ENCODE measurements around the gene ACP1.

ACP1 gene

GRCh38 chr2:254241-254640, 10.5 kb upstream of the ACP1 start:
- DNase-seq (ENCODE audit: low spot score) (no peak), ATAC-seq (ENCODE audit: low read depth) (no peak)
- H3K27me3 ChIP-seq (ENCODE audit: insufficient read depth, poor library complexity, severe bottlenecking): no peaks in the 10 kb centered on the region
- H3K4me1 ChIP-seq (ENCODE audit: insufficient read depth, poor library complexity, severe bottlenecking): no peaks in the 10 kb centered on the region
- H3K36me3 ChIP-seq (ENCODE audit: low read depth): peaks cover 44% of the 10 kb centered on the region
- no peak overlapping the region for H3K4me3 ChIP-seq (ENCODE audit: severe bottlenecking)
- TF ChIP-seq, protein P1, sequence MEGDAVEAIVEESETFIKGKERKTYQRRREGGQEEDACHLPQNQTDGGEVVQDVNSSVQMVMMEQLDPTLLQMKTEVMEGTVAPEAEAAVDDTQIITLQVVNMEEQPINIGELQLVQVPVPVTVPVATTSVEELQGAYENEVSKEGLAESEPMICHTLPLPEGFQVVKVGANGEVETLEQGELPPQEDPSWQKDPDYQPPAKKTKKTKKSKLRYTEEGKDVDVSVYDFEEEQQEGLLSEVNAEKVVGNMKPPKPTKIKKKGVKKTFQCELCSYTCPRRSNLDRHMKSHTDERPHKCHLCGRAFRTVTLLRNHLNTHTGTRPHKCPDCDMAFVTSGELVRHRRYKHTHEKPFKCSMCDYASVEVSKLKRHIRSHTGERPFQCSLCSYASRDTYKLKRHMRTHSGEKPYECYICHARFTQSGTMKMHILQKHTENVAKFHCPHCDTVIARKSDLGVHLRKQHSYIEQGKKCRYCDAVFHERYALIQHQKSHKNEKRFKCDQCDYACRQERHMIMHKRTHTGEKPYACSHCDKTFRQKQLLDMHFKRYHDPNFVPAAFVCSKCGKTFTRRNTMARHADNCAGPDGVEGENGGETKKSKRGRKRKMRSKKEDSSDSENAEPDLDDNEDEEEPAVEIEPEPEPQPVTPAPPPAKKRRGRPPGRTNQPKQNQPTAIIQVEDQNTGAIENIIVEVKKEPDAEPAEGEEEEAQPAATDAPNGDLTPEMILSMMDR (IDR thresholded peaks at IDR 0.05; ENCODE audit: poor library complexity, severe bottlenecking): no peak
- H3K9me3 ChIP-seq (ENCODE audit: severe bottlenecking): peaks cover 9% of the 10 kb centered on the region
- no peak overlapping the region for H3K27ac ChIP-seq (ENCODE audit: poor library complexity, severe bottlenecking)

GRCh38 chr2:255195-255594, 9.6 kb upstream of the ACP1 start:
- H3K4me1 ChIP-seq (ENCODE audit: insufficient read depth, poor library complexity, severe bottlenecking): no peaks in the 10 kb centered on the region
- H3K27ac ChIP-seq (ENCODE audit: poor library complexity, severe bottlenecking): no peak overlapping the region
- no peak overlapping the region for H3K4me3 ChIP-seq (ENCODE audit: severe bottlenecking)
- TF ChIP-seq, protein P1 (IDR thresholded peaks at IDR 0.05; ENCODE audit: poor library complexity, severe bottlenecking): no peak
- DNase-seq (ENCODE audit: low spot score): no peak
- peaks cover 42% of the 10 kb centered on the region for H3K36me3 ChIP-seq (ENCODE audit: low read depth)
- H3K9me3 ChIP-seq (ENCODE audit: severe bottlenecking): peaks cover 9% of the 10 kb centered on the region
- no peak for ATAC-seq (ENCODE audit: low read depth)
- H3K27me3 ChIP-seq (ENCODE audit: insufficient read depth, poor library complexity, severe bottlenecking): no peaks in the 10 kb centered on the region

DNA sequence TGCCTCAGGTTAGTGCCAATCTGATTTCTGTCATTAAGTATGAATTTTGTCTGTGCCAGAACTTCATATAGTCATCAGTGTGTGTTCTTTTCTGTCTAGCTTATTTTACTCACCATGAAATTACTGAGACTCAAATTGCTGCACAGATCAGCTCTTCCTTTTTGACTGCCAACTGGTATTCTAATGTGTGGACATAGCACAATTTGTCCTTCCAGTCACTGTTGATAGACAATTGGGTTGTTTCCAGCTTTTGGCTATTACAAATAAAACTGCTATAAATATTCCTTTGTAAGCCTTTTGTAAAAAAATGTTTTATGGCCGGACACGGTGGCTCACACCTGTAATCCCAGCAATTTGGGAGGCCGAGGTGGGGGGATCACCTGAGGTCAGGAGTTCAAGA, 8.7 kb upstream of the ACP1 start:
- Histone ChIP-seq H3K36me3 (ENCODE audit: low read depth) (peaks cover 33% of the 10 kb centered on the region), H3K4me3 (ENCODE audit: severe bottlenecking) (no peak overlapping the region), H3K27ac (ENCODE audit: poor library complexity, severe bottlenecking) (no peak overlapping the region), H3K27me3 (ENCODE audit: insufficient read depth, poor library complexity, severe bottlenecking) (no peaks in the 10 kb centered on the region), H3K9me3 (ENCODE audit: severe bottlenecking) (peaks cover 9% of the 10 kb centered on the region), H3K4me1 (ENCODE audit: insufficient read depth, poor library complexity, severe bottlenecking) (no peaks in the 10 kb centered on the region)
- DNase-seq (ENCODE audit: low spot score) (no peak), ATAC-seq (ENCODE audit: low read depth) (no peak)
- TF ChIP-seq, protein P1 (IDR thresholded peaks at IDR 0.05; ENCODE audit: poor library complexity, severe bottlenecking): no peak

DNA sequence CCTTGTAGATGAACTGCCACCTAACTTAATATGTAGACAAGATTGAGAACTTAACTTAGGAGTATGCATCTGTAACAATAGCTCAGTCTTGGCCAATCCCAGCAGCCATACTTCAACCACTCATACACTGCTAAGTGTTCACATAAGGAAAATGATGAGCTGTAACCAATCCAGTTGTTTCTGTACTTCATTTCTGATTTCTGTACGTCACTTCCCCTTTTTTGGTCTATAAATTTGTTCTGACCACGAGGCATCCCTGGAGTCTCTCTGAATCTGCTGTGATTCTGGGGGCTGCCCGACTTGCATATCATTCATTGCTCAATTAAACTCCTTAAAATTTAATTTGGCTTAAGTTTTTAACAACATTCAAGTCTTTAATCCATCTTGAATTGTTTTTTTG, 7.3 kb upstream of the ACP1 start:
- TF ChIP-seq, protein P1 (IDR thresholded peaks at IDR 0.05; ENCODE audit: poor library complexity, severe bottlenecking): no peak
- peaks cover 24% of the 10 kb centered on the region for H3K36me3 ChIP-seq (ENCODE audit: low read depth)
- no peak for ATAC-seq (ENCODE audit: low read depth)
- peaks cover 9% of the 10 kb centered on the region for H3K9me3 ChIP-seq (ENCODE audit: severe bottlenecking)
- no peak overlapping the region for H3K4me3 ChIP-seq (ENCODE audit: severe bottlenecking)
- H3K4me1 ChIP-seq (ENCODE audit: insufficient read depth, poor library complexity, severe bottlenecking): peaks cover 3% of the 10 kb centered on the region
- no peak for DNase-seq (ENCODE audit: low spot score)
- H3K27me3 ChIP-seq (ENCODE audit: insufficient read depth, poor library complexity, severe bottlenecking): no peaks in the 10 kb centered on the region
- no peak overlapping the region for H3K27ac ChIP-seq (ENCODE audit: poor library complexity, severe bottlenecking)

- H3K36me3 ChIP-seq (ENCODE audit: low read depth): peaks cover 22% of the 10 kb centered on the region
- peaks cover 9% of the 10 kb centered on the region for H3K9me3 ChIP-seq (ENCODE audit: severe bottlenecking)
- no peaks in the 10 kb centered on the region for H3K27me3 ChIP-seq (ENCODE audit: insufficient read depth, poor library complexity, severe bottlenecking)
- no peak for ATAC-seq (ENCODE audit: low read depth)
- no peak overlapping the region for H3K4me3 ChIP-seq (ENCODE audit: severe bottlenecking)
- H3K27ac ChIP-seq (ENCODE audit: poor library complexity, severe bottlenecking): no peak overlapping the region
- TF ChIP-seq, protein P1 (IDR thresholded peaks at IDR 0.05; ENCODE audit: poor library complexity, severe bottlenecking): no peak
- H3K4me1 ChIP-seq (ENCODE audit: insufficient read depth, poor library complexity, severe bottlenecking): peaks cover 3% of the 10 kb centered on the region
- DNase-seq (ENCODE audit: low spot score): no peak
These were observed 6.9 kb upstream of the ACP1 start for GRCh38 chr2:257842-258241.

All from RWPE2 (cell line).